Measurements from ENCODE around the gene TBC1D22A.

TBC1D22A gene

DNA sequence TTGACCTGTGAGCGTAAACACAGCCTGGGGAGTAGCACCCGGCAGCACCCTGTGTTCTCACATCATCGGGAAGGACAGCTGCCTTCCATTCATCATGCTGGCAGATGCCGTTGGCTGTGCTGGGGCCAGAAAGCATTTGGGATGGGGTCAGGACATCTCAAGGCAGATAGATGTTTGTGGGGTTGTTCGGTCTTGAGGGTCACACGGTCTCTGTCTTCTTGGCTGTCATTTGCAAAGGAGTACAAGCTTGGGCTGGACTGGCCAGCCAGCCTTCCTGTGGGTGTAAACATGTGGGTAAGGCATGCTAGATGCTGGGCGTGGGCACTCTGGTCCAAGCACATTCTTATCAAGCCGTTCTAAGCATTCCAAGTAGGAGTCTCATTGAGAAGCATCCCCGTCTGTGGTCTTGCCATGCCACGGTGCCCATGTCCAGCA is 81.4 kb downstream of the TBC1D22A start:
- no peak for FAIRE-seq

DNA sequence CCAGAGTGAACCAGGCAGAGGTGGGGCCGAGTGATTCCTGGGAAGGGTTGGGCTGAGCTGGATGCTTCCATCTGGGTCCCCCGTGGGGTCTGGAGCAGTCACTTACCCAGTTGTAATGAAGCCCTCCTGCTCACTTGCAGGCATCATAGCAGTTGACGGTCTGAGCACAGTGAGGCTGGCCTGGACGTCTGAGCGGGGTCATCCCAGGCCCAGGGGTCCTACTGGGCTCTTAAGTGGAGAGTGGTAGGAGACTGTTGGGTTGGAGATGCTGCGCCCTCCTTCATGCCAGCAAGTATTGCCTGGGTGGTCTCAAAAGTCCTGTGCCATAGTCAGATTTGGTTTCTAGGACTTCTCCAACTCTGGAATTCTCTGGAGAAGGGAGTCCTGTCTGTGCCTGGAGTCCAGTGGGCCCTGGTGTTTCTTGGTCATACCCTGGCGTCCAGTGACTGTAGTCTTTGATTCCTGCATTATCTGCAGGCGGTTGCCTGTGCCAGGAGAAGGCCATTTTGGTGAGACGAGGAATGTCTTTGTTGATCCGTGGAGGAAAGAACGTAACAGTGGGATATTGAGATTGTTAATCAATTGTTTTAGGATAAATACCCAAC is 82.3 kb downstream of the TBC1D22A start:
- no peak for FAIRE-seq

DNA sequence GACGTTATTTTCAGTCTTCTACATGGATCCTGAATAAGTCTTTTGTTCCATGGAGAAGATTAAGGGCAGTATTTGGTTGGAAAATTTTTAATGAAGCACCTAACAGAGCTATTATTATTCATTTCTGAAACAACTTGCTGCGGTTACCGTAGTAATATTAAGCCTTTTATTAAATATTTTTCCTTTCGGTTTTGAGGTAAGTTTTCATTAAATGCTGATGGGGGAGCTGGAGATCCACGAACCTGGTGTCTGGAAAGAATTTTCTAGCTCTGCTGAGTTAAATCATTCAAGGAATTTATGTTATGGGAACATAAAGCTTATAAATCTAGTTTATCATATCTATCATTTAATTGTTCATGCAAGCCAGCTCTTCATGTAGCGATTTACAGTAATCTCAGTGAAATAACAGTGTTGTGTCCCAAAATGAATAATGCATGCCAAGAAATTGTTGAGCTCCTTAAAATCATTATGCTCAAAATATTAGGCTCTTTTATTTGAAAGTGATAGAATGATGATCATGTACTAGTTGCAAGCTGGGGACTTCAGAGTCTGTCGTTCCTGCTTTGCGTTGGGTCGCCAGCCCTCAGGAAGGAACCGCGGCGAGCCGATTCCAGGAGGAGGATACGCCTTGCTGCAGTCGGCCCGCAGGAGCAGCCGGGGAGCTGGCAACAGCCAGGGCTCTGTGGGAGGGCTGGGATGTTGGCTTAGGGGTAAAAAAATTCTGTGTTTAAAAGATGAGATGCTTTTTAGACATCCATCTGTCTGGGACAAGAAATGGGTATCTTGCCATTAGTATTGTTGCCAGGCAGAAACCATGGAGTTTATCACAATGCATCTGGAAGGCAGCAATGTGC is 83.1 kb downstream of the TBC1D22A start:
- FAIRE-seq, result no peak

DNA sequence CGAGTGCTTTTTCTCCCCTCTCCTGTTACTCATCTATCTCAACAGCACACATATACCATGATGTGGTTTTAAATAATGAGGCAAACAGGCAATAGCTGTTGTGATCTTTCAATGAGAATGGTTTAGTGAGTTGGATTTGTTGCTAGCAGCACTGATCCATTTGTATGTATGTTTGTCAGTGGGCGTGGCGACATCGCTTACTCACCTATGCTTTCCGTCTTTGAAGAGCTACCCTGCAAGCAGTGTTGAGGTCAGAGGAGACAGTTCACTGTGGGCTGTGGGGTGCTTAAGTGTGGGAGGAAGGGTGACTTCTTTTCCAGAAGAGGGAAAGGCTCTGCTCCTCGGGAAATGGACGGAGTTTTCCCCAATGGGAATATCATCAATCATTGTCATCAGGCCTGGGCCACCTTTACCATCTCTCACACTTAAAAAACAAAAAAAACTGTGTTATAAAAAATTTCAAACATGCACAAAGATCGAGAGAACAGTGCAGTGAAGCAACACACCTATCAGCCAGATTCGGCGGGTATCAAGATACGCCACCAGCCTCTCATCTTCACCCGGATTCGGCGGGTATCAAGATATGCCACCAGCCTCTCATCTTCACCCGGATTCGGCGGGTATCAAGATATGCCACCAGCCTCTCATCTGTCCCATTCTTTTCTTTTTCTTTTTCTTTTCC is 83.8 kb downstream of the TBC1D22A start:
- no peak for FAIRE-seq

DNA sequence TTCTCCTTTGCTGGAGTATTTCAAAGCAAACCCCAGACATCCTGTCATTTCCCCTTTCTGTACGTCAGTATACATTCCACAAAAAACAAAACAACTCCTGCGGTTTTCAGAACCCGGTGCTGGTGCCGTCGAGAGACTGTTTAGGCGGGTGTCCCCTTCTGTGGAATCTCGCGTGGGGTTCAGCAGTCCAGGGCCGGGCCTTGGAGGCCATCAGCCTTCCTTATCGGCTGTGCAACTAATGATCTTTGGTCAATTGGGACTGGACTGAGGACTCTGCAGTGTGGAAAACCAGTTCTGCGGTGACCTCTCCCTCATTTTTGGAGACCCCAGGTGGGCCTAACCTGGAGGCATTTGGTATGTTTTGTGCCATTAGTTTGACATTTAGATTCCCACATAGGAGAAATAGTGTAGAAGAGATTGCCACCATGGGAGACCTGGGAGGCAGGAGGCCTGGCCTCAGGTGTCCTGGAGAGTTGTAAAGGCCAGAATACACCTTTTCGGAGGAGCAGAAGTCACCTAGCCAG is 84.4 kb downstream of the TBC1D22A start:
- FAIRE-seq, result no peak

DNA sequence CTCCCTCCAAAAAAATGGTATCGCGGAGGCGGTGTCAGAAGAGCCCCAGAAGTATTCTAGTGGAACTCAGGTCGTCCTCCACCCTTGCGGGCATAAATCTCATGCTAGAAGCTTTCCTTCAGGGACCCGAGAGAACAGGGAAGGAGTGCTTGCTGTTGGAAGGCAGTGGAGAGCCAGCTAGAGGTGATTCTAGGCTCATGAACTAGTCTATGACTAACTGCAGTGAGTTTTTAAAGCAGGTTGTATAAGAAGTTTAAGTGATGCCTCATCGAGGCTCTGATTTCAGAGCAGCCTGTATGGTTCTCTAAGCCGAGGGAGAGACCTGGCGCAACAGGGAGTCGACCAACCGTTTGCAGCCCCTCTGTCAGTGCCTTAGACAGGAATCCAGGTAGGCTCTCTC is 85.7 kb downstream of the TBC1D22A start:
- no peak for FAIRE-seq

DNA sequence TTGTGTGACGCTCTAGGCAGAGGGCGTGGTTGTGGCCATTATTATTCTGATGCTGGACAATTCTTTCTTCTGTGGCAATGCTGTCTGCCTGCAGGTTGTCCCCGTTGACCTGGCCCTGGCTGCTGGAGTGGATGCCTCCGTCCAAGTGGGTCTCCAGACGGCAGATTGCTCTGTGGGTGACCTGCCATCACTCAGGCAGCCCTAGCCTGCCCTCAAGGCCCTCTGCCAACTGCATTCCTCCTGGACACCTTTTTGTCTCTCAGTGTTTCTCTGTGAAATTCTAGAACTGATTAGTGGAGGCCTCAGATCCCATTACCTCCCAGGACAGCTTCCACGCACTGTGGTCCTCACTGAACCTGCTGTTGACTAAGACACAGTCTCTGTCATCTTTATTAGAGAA is 86.7 kb downstream of the TBC1D22A start:
- FAIRE-seq, result no peak

DNA sequence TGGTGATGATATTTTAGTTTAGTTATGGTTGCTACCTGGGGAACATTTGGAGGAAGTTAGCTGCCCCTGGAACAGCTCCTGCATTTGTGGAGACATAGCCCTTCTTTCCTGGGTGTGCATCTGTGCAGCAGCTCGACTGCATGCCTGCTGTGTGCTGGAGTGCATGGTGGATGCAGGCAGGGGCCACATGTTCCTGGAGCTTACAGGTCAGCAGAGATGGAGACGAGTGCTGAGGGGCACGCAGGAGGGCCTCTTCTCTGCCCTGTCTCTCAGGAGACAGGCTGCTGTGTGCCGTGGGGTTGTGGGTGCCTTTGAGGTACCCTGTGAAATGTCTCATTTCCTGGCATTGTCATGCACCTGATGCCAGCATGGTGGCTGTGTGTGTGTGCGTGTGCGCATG is 87.5 kb downstream of the TBC1D22A start:
- no peak for FAIRE-seq

DNA sequence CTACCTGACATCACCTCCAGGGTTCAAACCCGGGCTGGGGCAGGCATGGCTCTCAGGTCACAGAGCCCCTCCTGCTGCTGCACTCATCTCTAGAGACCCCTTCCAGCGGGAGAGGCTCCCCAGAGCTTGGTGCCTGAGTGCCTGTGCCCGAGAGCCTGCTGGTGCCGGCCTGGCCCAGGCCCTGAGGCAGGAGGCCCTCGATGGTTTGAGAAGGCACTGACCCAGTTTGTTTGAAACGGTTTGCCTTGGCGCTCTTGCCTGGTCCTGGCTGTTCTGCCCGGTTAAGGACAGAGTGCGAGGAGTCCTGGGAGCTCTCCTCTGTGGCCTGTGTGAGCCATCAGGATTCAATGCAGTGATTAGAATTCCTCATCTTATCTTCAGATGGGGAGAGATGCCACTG is 88.9 kb downstream of the TBC1D22A start:
- no peak for FAIRE-seq

DNA sequence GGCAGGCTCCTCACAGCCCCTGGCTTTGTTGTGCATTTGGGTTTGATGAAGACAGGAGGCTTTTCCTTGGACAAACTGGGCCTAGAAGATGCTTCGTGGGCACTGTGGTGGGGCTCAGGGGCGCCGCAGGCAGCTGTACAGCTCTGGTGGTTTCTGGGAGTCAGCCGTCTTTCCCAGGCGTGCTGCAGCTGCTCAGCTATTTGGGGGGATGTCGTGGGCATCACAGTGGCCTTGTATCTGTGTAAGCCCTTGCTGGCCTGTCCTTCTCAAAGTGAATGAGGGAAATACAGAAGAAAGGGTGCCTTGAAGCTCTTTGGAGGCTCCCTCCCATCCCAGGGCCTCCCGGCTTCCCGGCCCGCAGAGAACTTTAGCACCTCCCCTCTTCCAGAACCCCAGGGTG is 89.5 kb downstream of the TBC1D22A start:
- FAIRE-seq, result no peak

DNA sequence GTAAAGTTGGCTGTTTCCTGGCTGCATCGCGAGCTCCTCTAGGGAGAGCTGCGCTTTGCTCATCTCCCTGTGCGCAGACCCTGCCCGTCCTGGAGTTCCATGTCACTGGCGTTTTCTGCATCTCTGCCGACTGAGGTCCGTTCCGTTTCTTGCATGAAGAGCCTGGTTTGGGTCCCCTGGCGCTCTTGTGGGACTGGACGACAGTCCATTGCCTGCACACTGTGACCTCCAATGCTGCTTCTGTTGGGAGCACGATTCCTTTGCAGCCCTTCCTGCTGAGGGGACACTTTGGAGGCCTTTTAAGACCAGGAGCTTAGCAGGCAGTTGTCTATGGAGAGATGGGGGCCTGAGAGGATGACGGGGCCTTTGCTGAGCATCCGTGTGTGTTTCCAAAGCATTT is 90.3 kb downstream of the TBC1D22A start:
- no peak for FAIRE-seq

DNA sequence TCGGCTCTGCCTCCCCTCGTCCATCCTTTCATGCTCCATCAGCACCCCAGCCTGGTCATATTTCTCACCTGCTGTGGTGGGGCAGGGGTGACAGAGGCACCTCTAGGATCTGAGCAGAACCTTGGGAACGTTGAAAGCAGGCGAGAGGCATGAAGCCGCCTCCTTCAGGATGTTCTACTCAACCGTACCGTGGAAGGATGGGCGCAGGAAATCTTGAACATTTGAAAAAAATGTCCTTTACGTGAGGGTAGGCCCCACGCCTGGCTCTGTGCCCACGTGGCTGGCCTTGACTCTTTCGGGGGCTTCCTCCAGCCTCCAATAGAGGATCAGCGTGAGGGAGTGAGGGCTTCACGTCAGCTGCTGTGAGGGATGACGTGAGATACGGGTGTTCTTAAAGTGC is 90.7 kb downstream of the TBC1D22A start:
- no peak for FAIRE-seq

DNA sequence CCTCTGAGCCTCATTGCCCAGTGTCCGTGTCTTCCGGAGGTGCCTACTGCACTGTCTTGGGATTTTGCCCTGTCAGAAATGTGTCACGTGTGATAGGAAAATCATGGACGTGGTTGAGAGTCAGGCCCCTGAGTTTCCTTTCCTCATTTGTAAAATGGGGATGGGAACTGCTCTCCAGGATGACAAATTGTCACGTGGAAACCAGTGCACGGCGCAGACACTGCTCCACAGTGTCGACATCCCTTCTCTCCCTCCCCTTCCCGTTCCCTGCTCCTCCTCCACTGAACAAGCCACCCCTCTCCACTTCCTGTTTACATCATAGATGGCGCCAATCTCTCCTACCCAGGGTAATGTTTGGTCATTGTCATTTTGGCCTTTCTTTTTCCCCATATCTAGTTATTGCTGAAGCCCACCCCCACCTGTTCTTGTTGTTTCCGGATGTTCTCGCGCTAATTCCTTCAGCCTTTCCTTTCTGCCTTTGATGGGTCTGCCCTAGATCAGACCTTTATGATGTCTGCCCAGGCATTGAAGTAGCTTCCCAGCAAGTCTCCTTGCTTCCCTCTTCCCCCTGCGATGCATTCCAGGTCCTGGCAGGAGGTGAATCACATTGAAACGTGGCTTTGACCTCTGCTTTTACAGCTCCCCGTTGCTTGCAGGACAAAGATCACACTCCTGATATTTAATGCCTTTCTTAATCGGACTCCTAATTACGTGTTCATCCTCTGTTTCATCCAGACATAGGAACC is 91.8 kb downstream of the TBC1D22A start:
- FAIRE-seq, result no peak

DNA sequence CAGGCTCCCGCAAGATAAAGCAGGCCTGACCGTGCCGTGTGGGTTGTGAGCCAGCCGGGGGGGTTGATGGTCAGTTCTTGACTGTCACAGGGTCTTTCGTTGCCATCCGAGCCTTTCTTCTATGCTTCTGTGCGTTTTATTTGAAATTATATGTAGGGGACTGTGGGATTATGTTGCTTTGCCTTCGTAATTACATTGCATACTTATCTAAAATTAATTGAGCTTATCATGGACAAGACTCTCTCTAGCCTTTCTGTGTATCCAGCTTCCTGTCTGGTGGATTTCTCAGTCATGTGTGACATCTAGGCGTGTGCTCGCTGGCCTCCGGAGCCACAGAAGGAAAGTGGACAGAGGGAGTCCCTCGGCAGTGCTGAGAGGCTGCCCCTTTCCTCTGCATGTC is 93.2 kb downstream of the TBC1D22A start:
- no peak for FAIRE-seq

DNA sequence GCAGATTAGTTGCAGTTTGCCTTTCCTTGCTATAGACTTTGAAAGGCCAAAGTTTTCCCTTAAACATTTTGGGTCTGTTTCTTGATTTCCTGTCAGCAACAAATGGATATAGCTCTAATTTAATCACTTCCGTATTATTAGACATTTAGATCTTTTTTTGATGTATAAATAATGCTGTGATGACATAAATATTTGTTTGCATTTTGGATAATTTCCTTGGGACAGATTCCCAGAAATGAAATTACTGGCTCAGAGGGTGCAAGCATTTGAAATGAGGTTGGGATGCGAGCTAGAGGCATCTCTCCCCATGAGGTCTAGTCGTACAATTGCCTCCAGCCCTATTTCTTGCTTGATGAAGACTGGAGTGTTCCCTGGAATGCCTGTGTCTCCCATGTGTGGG is 94.2 kb downstream of the TBC1D22A start:
- no peak for FAIRE-seq

DNA sequence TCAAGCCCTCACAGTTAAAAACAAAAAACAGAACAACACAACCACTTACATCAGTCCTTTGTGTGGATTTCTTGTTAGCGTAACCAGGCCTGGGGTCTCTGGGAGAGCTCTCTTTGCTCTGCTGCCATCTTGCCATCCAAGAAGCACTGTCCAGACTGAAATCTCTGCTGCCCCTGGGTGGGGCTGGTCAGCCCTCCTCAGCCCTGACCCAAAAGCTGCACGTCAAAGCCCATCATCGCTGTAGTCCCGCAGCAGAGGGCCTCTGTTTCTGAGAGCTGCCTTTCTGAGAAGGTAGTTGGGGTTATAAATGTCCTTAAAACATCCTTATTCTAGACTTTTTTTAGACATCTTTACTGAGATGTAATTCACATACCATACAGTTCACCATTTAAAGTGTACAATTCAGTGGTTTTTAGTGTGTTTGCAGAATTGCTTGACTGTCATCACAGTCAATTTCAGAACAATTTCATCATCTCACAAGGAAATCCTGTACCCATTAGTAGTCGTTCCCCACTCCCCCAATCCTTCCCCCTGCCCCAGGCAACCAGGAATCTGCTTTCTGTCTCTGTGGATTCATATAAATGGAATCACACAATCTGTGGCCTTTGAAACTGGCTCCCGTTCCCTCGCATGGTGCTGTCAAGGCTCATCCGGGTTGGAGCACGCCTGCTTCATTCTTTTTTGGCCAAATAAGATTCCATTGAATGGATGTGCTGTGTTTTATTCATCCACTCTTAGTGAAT is 94.9 kb downstream of the TBC1D22A start:
- FAIRE-seq, result no peak

DNA sequence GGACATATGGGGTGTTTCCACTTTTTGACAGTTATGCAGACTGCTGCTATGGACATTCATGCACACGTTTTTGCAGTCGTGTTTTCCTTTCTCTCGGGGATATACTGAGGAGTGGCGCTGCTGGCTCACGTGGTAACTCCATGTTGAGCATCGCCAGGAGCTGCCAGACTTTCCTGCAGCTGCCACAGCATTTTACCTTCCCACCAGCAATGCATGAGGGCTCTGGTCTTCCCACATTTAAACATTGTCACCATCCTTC is 95.4 kb downstream of the TBC1D22A start:
- no peak for FAIRE-seq

DNA sequence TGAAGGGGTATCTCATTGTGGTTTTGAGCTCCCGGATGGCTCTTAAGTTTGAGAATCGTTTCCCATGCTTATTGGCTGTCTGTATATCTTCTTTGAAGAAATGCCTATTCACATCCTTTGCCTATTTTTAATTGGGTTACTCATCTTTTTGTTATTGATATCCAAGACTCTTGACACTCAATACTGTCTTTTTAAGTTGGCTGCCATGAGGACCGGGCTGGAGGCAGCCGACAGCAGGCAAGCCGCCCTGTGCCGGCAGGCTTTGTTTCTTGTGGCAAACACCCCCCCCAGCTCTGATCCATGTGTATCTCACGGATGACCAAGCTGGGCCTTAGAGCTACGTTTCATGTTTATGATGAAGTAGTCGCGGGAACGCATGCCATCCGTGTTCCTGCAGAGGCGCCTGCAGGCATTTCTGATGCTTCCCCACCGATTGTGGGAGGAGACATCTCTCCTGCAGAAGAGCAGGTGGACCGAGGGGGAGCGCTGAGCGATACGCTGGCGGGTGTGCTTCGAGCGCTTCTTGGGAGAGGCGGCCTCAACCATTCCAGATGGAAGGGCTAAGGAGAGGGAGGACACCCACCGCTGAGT is 95.8 kb downstream of the TBC1D22A start:
- no peak for FAIRE-seq

DNA sequence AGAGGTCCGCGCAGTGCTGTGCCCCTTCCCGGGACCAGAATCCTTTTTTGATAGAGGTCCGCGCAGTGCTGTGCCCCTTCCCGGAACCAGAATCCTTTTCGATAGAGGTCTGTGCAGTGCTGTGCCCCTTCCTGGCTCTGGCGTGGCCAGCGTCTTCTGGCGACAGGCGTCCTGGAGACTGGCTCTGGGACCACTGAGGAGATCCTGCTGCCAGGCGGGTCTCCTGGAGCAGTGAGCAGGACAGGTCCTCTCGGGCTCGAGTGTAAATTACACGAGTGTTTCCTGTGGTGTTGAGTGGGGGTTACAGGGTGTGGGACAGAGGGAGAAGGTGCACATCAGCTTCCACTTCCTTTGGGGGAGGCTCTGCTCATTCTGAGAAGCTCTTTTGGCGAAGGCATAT is 98.1 kb downstream of the TBC1D22A start:
- FAIRE-seq, result no peak

DNA sequence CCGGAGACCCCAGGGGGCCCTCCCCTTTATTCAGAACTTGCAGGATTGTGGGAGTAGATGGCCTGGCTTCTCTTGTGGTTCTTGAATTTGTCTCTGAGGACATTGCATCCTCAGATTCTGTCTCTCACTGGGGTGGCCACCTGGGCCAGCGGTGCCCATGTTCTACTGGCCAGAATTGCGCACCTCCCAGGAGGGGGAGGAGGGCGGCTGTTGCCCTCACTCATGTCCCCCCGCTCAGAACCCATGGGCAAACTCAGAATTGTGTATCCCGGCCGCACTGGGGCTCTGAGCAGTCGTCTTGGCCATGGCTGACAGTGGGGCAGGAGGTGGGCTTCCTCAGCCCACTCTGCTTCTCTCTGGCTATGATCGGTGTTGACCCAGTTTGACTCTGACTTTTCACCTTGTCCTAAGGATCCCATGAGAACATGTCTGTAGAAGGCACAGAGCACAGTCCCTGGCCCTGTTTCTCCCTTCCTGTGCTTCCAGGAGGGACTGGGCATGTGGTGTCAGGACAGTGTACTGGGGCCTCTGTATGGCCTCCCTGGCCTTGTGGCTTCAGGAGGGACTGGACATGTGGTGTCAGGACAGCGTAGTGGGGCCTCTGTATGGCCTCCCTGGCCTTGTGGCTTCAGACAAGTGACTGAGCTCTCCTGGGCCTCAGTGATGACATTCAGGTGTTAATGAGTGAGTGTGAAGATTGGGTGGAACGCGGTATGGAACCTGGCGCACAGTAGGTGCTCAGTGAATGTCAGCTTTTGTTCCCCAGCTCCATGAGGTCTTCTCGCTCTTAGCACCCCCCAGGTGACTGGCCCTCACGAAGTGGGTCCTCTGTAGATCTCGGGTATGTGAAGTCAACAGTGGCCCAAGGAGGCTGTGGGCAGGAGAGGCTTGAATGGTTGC is 99.3 kb downstream of the TBC1D22A start:
- FAIRE-seq, result no peak
